ENCODE results near the gene MACROD2. TPM values are rescaled to one million over a fixed set of nuclear protein-coding genes. Genes with fewer than 3 reads are reported as not detected.

MACROD2 gene
- total and polyA plus RNA-seq, 11 donors = 0.54 to 5.4 (median 2.4) TPM

- no peaks in the 10 kb centered on the region for H3K36me3 ChIP-seq
- ATAC-seq (no peak), DNase-seq (no peak)
- no peak overlapping the region for H3K27ac ChIP-seq
- no peaks in the 10 kb centered on the region for H3K9me3 ChIP-seq
- no peak for TF ChIP-seq CTCF (IDR thresholded peaks at IDR 0.05)
- no peak for TF ChIP-seq POLR2A (IDR thresholded peaks at IDR 0.05)
- H3K27me3 ChIP-seq = no peaks in the 10 kb centered on the region
- intact Hi-C loops (cut with DNase I) = no loop called here
- 88 to 90% (median 88%) methylated on average over 12 of the region's 12 CpGs for WGBS, 4 donors
- no peaks in the 10 kb centered on the region for H3K4me1 ChIP-seq
- no peak overlapping the region for H3K4me3 ChIP-seq
Observed at GRCh38 chr20:14757728-14758127, 762.4 kb downstream of the MACROD2 start.

GRCh38 chr20:14758356-14758755 lies 763.0 kb downstream of the MACROD2 start:
- no peak overlapping the region for H3K27ac ChIP-seq
- WGBS, 4 donors = 54 to 76% (median 67%) methylated on average over 2 of the region's 2 CpGs
- no peaks in the 10 kb centered on the region for H3K27me3 ChIP-seq
- H3K9me3 ChIP-seq = no peaks in the 10 kb centered on the region
- no peak overlapping the region for H3K4me3 ChIP-seq
- DNase-seq (no peak), ATAC-seq (no peak)
- intact Hi-C loops (cut with DNase I) = no loop called here
- no peaks in the 10 kb centered on the region for H3K36me3 ChIP-seq
- no peaks in the 10 kb centered on the region for H3K4me1 ChIP-seq
- TF ChIP-seq POLR2A (IDR thresholded peaks at IDR 0.05) = no peak
- TF ChIP-seq CTCF (IDR thresholded peaks at IDR 0.05) = no peak

- intact Hi-C loops (cut with DNase I) = no loop called here
- no peak overlapping the region for H3K27ac ChIP-seq
- no peak for ATAC-seq
- no peak for DNase-seq
- no peaks in the 10 kb centered on the region for H3K36me3 ChIP-seq
- H3K9me3 ChIP-seq = no peaks in the 10 kb centered on the region
- H3K27me3 ChIP-seq = no peaks in the 10 kb centered on the region
- TF ChIP-seq CTCF (IDR thresholded peaks at IDR 0.05) (no peak), POLR2A (IDR thresholded peaks at IDR 0.05) (no peak)
- 62 to 85% (median 71%) methylated on average over 4 of the region's 4 CpGs for WGBS, 4 donors
- H3K4me1 ChIP-seq = no peaks in the 10 kb centered on the region
- no peak overlapping the region for H3K4me3 ChIP-seq
Observed at GRCh38 chr20:14759979-14760378, 764.7 kb downstream of the MACROD2 start.

- no peak overlapping the region for H3K27ac ChIP-seq
- H3K4me3 ChIP-seq = no peak overlapping the region
- H3K9me3 ChIP-seq = no peaks in the 10 kb centered on the region
- ATAC-seq = no peak
- no peaks in the 10 kb centered on the region for H3K4me1 ChIP-seq
- intact Hi-C loops (cut with DNase I) = no loop called here
- no peaks in the 10 kb centered on the region for H3K36me3 ChIP-seq
- H3K27me3 ChIP-seq = no peaks in the 10 kb centered on the region
- TF ChIP-seq POLR2A (IDR thresholded peaks at IDR 0.05) (no peak), CTCF (IDR thresholded peaks at IDR 0.05) (no peak)
- WGBS, 4 donors = 55 to 63% (median 59%) methylated on average over 5 of the region's 5 CpGs
- DNase-seq = no peak
Observed at GRCh38 chr20:14761903-14762302, 766.6 kb downstream of the MACROD2 start.
